Ovary (tissue), 9 donors: ENCODE data around the gene MPDU1. TPM values are rescaled to one million over a fixed set of nuclear protein-coding genes. Genes with fewer than 3 reads are reported as not detected.

Experiments
- DNase-seq, 5 donors: peaks; one replicate each; pipeline ENCODE4 v3.0.0-alpha.2; 2019 to 2020
- H3K27ac ChIP-seq, 2 donors: fragments of 200-600 bp; one replicate each; pipeline versions ENCODE4 v1.5.1 to v1.8.0; 2019 to 2022
- H3K27me3 ChIP-seq: fragments of 200-600 bp; one replicate; pipeline ENCODE4 v1.8.0; 2022
- H3K36me3 ChIP-seq: fragments of 200-600 bp; sonication (generic); one replicate; pipeline ENCODE4 v1.5.1; 2019
- H3K4me1 ChIP-seq: one replicate; pipeline ENCODE4 v1.8.1; 2013; ENCODE audit warnings: mild to moderate bottlenecking, moderate library complexity; ENCODE audit not compliant: insufficient read depth
- H3K4me3 ChIP-seq: fragments of 200-600 bp; sonication (generic); one replicate; pipeline ENCODE4 v1.5.1; 2017
- H3K9me3 ChIP-seq, 2 donors: fragments of 200-600 bp in 1 of 2; sonication (generic) in 1 of 2; one replicate each; pipeline versions ENCODE4 v1.5.1 to v1.8.1; 2013 to 2019; ENCODE audit warnings: mild to moderate bottlenecking in 1 of 2, moderate library complexity in 1 of 2
- CTCF ChIP-seq, 3 donors: fragments of 450-650 bp in 2 of 3; fragments of 200-600 bp in 1 of 3; IDR thresholded peaks; one replicate each; pipeline versions ENCODE4 v1.5.1 to v1.8.0; 2016 to 2022; ENCODE audit warnings: antibody characterized with exemption in 3 of 3, mild to moderate bottlenecking in 1 of 3
- EP300 ChIP-seq: sonication (generic); formaldehyde crosslinking; IDR thresholded peaks from one replicate; pipeline ENCODE4 v1.6.1; 2017; ENCODE audit warnings: antibody characterized with exemption
- POLR2A ChIP-seq: fragments of 450-650 bp; IDR thresholded peaks from one replicate; pipeline ENCODE4 v1.6.1; 2017; ENCODE audit warnings: antibody characterized with exemption, mild to moderate bottlenecking, moderate library complexity
- WGBS, 3 donors: extraction: QIAGEN DNeasy Blood & Tissue Kit in 1 of 3; methylation state at CpG; one replicate each; pipeline versions ENCODE4 v1.1.5 to v1.1.7; 2013 to 2017; 5-methylcytosine and 5-hydroxymethylcytosine counted together
- intact Hi-C, 4 donors: fragments of 100-400 bp; cut with DNase I; formaldehyde crosslinking; loops; one replicate each; pipeline versions ENCODE4 v1.11.0 to v1.15.1; 2022 to 2023
- polyA plus RNA-seq, 2 donors: library from polyadenylated mRNA; stranded (reverse); fragments of 200-250 nt in 1 of 2; fragments of 350-450 nt in 1 of 2; fragmentation: Illumina TruSeq in 1 of 2; extraction: RNeasy Lipid Tissue Mini Kit (QIAGEN cat#74804) in 1 of 2; gene quantifications; one replicate each; pipeline ENCODE4 v1.2.3, GENCODE V29; 2013 to 2014
- total RNA-seq, 7 donors: library from RNA; depleted of rRNA in 2 of 7; stranded (reverse); fragments of >200 nt in 2 of 7; fragmentation: NEBNext Ultra II Directional in 3 of 7; extraction: Animal tissue kit (Norgen Biotek cat#: 25700) in 3 of 7; gene quantifications; one replicate each; pipeline versions ENCODE4 v1.1.0 to v1.2.4, GENCODE V29; 2016 to 2023
- donor health status: DM: no; HTN: no; CAD: no; lungs with moderate emphysema.
- donor health status: DM: no; HTN: no; CAD: no.
- donor health status: Bipolar disorder and iron deficiency.
- donor health status: DM: yes; HTN: yes; CAD: no.
- donor health status: DM: no; HTN: no; CAD: no.
- donor health status: DM: yes; HTN: yes; CAD: no.

Gene MPDU1
- total and polyA plus RNA-seq, 9 donors = 13.0 to 87.9 (median 21.0) TPM

- Histone ChIP-seq H3K36me3 (no peaks in the 10 kb centered on the region), H3K27me3 (no peaks in the 10 kb centered on the region), H3K9me3 (no peaks in the 10 kb centered on the region), H3K27ac (no peak overlapping the region), H3K4me3 (no peak overlapping the region), H3K4me1 (peaks cover 13% of the 10 kb centered on the region)
- intact Hi-C loops = no loop called here
- WGBS, 3 donors = 32 to 46% (median 43%) methylated on average over 6 of the region's 6 CpGs
- TF ChIP-seq POLR2A (no peak), CTCF (IDR thresholded peaks at IDR 0.05) (no peak), EP300 (no peak)
- no peak for DNase-seq
Observed at GRCh38 chr17:7544911-7545310, 38.7 kb upstream of the MPDU1 start.

- H3K4me1 ChIP-seq = peaks cover 12% of the 10 kb centered on the region
Observed at GRCh38 chr17:7548585-7549400, 34.9 kb upstream of the MPDU1 start, which contains the start of gene TNFSF12. TNFSF12 (plus strand) TSS chr17:7549058; CDS start chr17:7549154, 96 bp downstream.

GRCh38 chr17:7549401-7550055 lies 34.1 kb upstream of the MPDU1 start:
- WGBS, 3 donors = 29 to 35% (median 33%) methylated on average over 20 of the region's 20 CpGs
- intact Hi-C loops = loop anchor here in 1 of 4 donors (10.0 kb wide), 1 partner anchor 195 kb away; the partner anchor contains the start of genes KCTD11 and TMEM95
- TF ChIP-seq CTCF (IDR thresholded peaks at IDR 0.05) (no peak), EP300 (no peak), POLR2A (no peak)
- peak in 1 of 5 donors; percentile 47 for DNase-seq
- H3K4me3 ChIP-seq = peak overlapping the region; percentile 80
- H3K27me3 ChIP-seq = no peaks in the 10 kb centered on the region
- peaks cover 8% of the 10 kb centered on the region for H3K4me1 ChIP-seq
- H3K36me3 ChIP-seq = no peaks in the 10 kb centered on the region
- H3K9me3 ChIP-seq = no peaks in the 10 kb centered on the region
- peak overlapping the region; percentile 74 to 90 for H3K27ac ChIP-seq

More at GRCh38 chr17:7548585-7549400, 34.9 kb upstream of the MPDU1 start, which contains the start of gene TNFSF12:
- peak within 1 kb of the TSS; percentile 74 to 90 for H3K27ac ChIP-seq
- 1% methylated on average over 32 to 65 of the region's 65 CpGs for WGBS, 3 donors
- TF ChIP-seq CTCF (IDR thresholded peaks at IDR 0.05) (peak in 1 of 3 donors; percentile 48), POLR2A (no peak)
- peak; percentile 67 to 78 (median 73) for DNase-seq
- no peaks in the 10 kb centered on the region for H3K36me3 ChIP-seq
- H3K4me3 ChIP-seq = peak within 1 kb of the TSS; percentile 80
- no peaks in the 10 kb centered on the region for H3K27me3 ChIP-seq
- intact Hi-C loops = no loop called here
- H3K9me3 ChIP-seq = no peaks in the 10 kb centered on the region

- H3K27ac ChIP-seq = no peak overlapping the region
- no peaks in the 10 kb centered on the region for H3K9me3 ChIP-seq
- peaks cover 5% of the 10 kb centered on the region for H3K4me1 ChIP-seq
- H3K36me3 ChIP-seq = no peaks in the 10 kb centered on the region
- TF ChIP-seq EP300 (no peak), POLR2A (no peak), CTCF (IDR thresholded peaks at IDR 0.05) (no peak)
- H3K4me3 ChIP-seq = no peak overlapping the region
- WGBS, 3 donors = 54 to 62% (median 61%) methylated on average over 6 of the region's 6 CpGs
- no peak for DNase-seq
- H3K27me3 ChIP-seq = no peaks in the 10 kb centered on the region
- intact Hi-C loops = loop anchor here in 1 of 4 donors (10.0 kb wide), 1 partner anchor 196 kb away; the partner anchor contains the start of genes KCTD11 and TMEM95
Observed at GRCh38 chr17:7550344-7550743, 33.3 kb upstream of the MPDU1 start.
